Measurements from ENCODE around the gene C1D. TPM values are rescaled to one million over a fixed set of nuclear protein-coding genes. Genes with fewer than 3 reads are reported as not detected.

C1D gene
- total and polyA plus RNA-seq, 2 donors (not counting 1 experiment from before 2014, with no cell fraction given) = 8.4 to 24.8 TPM

DNA sequence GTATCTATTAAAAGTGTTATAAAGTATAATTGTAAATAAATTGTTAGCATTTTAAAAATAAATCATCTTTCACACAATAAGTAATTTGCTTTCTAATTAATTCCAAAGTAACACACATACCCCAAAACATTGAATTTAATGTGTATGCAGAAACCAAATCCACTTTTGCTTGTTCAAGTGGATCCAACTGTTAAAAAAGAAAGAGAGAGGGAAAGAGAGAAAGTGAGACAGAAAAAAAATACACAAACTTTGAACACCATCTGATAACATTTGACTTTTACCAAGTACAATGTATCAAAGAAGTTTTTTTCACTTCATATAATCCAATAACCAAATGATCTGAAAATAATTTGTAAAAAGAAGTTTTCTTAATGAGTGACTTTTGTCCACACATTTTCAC, 16.6 kb downstream of the C1D start:
- Histone ChIP-seq H2AFZ (ENCODE audit: insufficient read depth, low read depth, low read length, poor library complexity, severe bottlenecking) (no peak overlapping the region), H3K4me1 (ENCODE audit: control insufficient read depth in 2 of 2, insufficient read depth in 2 of 2, low read length in 2 of 2) (no peaks in the 10 kb centered on the region), H3K79me2 (ENCODE audit: control insufficient read depth, insufficient read depth, low read length) (peaks cover 11% of the 10 kb centered on the region), H3K9me3 (ENCODE audit: control extremely low read depth in 1 of 3, control insufficient read depth in 2 of 3, insufficient read depth in 1 of 3, low read length in 2 of 3) (no peaks in the 10 kb centered on the region), H3K9ac (ENCODE audit: low read length) (no peak overlapping the region), H3K4me3 (ENCODE audit: control extremely low read depth in 1 of 5, extremely low read depth in 1 of 5, insufficient read depth in 1 of 5, low read depth in 2 of 5, low read length in 4 of 5) (no peak overlapping the region), H3K27ac (ENCODE audit: low read length in 2 of 2) (no peak overlapping the region), H3K36me3 (replicated peaks in 1 of 2; ENCODE audit: control extremely low read depth in 1 of 2, control insufficient read depth in 1 of 2, extremely low read depth in 1 of 2, insufficient read depth in 2 of 2, low read length in 1 of 2) (peaks cover 7 to 23% of the 10 kb centered on the region in 2 experiments), H4K20me1 (ENCODE audit: control insufficient read depth, insufficient read depth, low read length, poor library complexity, severe bottlenecking) (peaks cover 21% of the 10 kb centered on the region), H3K27me3 (replicated peaks in 1 of 4; ENCODE audit: control extremely low read depth in 1 of 4, control insufficient read depth in 3 of 4, insufficient read depth in 4 of 4, low read length in 3 of 4) (no peaks in the 10 kb centered on the region), H3K4me2 (replicated peaks; ENCODE audit: low read depth, low read length, poor library complexity, severe bottlenecking) (no peak overlapping the region)
- no peaks in the 10 kb centered on the region for H3K27me3 Mint-ChIP-seq
- ATAC-seq (ENCODE audit: low read depth) = no peak
- ChIA-PET POLR2A (no interaction called here), CTCF (no interaction called here)
- H3K27ac Mint-ChIP-seq = no peak overlapping the region
- DNase-seq = no peak
- H3K4me1 Mint-ChIP-seq = peaks cover 14% of the 10 kb centered on the region
- no peak overlapping the region for H3K4me3 Mint-ChIP-seq
- TF ChIP-seq, protein P1, sequence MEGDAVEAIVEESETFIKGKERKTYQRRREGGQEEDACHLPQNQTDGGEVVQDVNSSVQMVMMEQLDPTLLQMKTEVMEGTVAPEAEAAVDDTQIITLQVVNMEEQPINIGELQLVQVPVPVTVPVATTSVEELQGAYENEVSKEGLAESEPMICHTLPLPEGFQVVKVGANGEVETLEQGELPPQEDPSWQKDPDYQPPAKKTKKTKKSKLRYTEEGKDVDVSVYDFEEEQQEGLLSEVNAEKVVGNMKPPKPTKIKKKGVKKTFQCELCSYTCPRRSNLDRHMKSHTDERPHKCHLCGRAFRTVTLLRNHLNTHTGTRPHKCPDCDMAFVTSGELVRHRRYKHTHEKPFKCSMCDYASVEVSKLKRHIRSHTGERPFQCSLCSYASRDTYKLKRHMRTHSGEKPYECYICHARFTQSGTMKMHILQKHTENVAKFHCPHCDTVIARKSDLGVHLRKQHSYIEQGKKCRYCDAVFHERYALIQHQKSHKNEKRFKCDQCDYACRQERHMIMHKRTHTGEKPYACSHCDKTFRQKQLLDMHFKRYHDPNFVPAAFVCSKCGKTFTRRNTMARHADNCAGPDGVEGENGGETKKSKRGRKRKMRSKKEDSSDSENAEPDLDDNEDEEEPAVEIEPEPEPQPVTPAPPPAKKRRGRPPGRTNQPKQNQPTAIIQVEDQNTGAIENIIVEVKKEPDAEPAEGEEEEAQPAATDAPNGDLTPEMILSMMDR (IDR thresholded peaks at IDR 0.05) = no peak
- TF ChIP-seq EZH2 (IDR thresholded peaks at IDR 0.05; ENCODE audit: borderline replicate concordance, insufficient read depth, low read depth, low read length, poor library complexity, severe bottlenecking) = no peak
- H3K9me3 Mint-ChIP-seq (ENCODE audit: insufficient read depth) = no peaks in the 10 kb centered on the region
- intact Hi-C loops (cut with micrococcal nuclease) = no loop called here

DNA sequence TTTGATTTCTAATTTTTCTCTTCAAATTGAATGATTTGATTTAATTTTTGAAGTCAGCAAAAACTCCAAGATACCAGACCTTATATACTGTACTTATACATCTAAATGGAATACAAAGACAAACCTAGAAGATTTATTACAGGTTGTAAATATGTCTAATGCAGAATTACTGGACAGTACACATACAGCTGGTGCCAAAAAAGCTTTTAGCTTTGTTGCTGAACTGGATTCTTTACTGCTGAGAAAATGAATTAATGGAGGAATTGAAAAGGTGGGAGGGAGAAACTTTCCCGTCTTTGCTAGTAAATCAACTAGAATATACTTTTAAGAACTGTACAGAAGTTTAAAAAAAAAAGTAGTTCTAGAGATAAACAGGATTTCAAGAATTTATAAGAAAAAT, 17.5 kb downstream of the C1D start:
- no peak overlapping the region for H3K4me2 ChIP-seq (replicated peaks; ENCODE audit: low read depth, low read length, poor library complexity, severe bottlenecking)
- ChIA-PET CTCF (no interaction called here), POLR2A (no interaction called here)
- WGBS (ENCODE audit: insufficient coverage) = no CpG with 5 or more reads among the region's 1 CpG
- H3K9me3 ChIP-seq (ENCODE audit: control extremely low read depth in 1 of 3, control insufficient read depth in 2 of 3, insufficient read depth in 1 of 3, low read length in 2 of 3) = no peaks in the 10 kb centered on the region
- intact Hi-C loops (cut with micrococcal nuclease) = no loop called here
- no peak overlapping the region for H2AFZ ChIP-seq (ENCODE audit: insufficient read depth, low read depth, low read length, poor library complexity, severe bottlenecking)
- no peak overlapping the region for H3K9ac ChIP-seq (ENCODE audit: low read length)
- Mint-ChIP-seq H3K4me3 (no peak overlapping the region), H3K27ac (no peak overlapping the region), H3K9me3 (ENCODE audit: insufficient read depth) (no peaks in the 10 kb centered on the region), H3K4me1 (peaks cover 8% of the 10 kb centered on the region), H3K27me3 (no peaks in the 10 kb centered on the region)
- no peak for ATAC-seq (ENCODE audit: low read depth)
- TF ChIP-seq EZH2 (IDR thresholded peaks at IDR 0.05; ENCODE audit: borderline replicate concordance, insufficient read depth, low read depth, low read length, poor library complexity, severe bottlenecking) = no peak
- TF ChIP-seq, protein P1 (IDR thresholded peaks at IDR 0.05) = no peak
- H3K79me2 ChIP-seq (ENCODE audit: control insufficient read depth, insufficient read depth, low read length) = peaks cover 4% of the 10 kb centered on the region
- no peaks in the 10 kb centered on the region for H3K4me1 ChIP-seq (ENCODE audit: control insufficient read depth in 2 of 2, insufficient read depth in 2 of 2, low read length in 2 of 2)
- H3K27ac ChIP-seq (ENCODE audit: low read length in 2 of 2) = no peak overlapping the region
- no peak overlapping the region for H3K4me3 ChIP-seq (ENCODE audit: control extremely low read depth in 1 of 5, extremely low read depth in 1 of 5, insufficient read depth in 1 of 5, low read depth in 2 of 5, low read length in 4 of 5)
- H3K27me3 ChIP-seq (replicated peaks in 1 of 4; ENCODE audit: control extremely low read depth in 1 of 4, control insufficient read depth in 3 of 4, insufficient read depth in 4 of 4, low read length in 3 of 4) = no peaks in the 10 kb centered on the region
- DNase-seq = no peak
- peaks cover 7 to 23% of the 10 kb centered on the region in 2 experiments for H3K36me3 ChIP-seq (replicated peaks in 1 of 2; ENCODE audit: control extremely low read depth in 1 of 2, control insufficient read depth in 1 of 2, extremely low read depth in 1 of 2, insufficient read depth in 2 of 2, low read length in 1 of 2)
- H4K20me1 ChIP-seq (ENCODE audit: control insufficient read depth, insufficient read depth, low read length, poor library complexity, severe bottlenecking) = peaks cover 12% of the 10 kb centered on the region
